Liver (tissue), 9 donors: ENCODE results near the gene RAB11FIP3. TPM values are rescaled to one million over a fixed set of nuclear protein-coding genes. Genes with fewer than 3 reads are reported as not detected.

ENCODE experiments used
- DNase-seq: peaks from one replicate; pipeline ENCODE4 v3.0.0-alpha.2; 2017; ENCODE audit warnings: low spot score
- H3K27ac ChIP-seq, 2 donors: one replicate each; pipeline ENCODE4 v1.7.0; 2013; ENCODE audit warnings: inconsistent platforms in 2 of 2, low read length in 2 of 2, control low read depth in 1 of 2, low read depth in 1 of 2, mild to moderate bottlenecking in 1 of 2
- H3K27me3 ChIP-seq, 4 donors: one replicate each; pipeline versions ENCODE4 v1.6.1 to v1.7.0; 2013; ENCODE audit warnings: low read length in 3 of 4, inconsistent platforms in 1 of 4, mild to moderate bottlenecking in 1 of 4, moderate library complexity in 1 of 4; ENCODE audit not compliant: control insufficient read depth in 4 of 4, insufficient read depth in 4 of 4
- H3K36me3 ChIP-seq, 4 donors: one replicate each; pipeline versions ENCODE4 v1.6.1 to v1.7.0; 2013; ENCODE audit warnings: low read length in 3 of 4, mild to moderate bottlenecking in 3 of 4, low read depth in 1 of 4, moderate library complexity in 1 of 4; ENCODE audit not compliant: control insufficient read depth in 4 of 4, insufficient read depth in 3 of 4
- H3K4me1 ChIP-seq, 4 donors: one replicate each; pipeline versions ENCODE4 v1.6.1 to v1.7.0; 2013; ENCODE audit warnings: low read length in 3 of 4, mild to moderate bottlenecking in 3 of 4, moderate library complexity in 1 of 4; ENCODE audit not compliant: control insufficient read depth in 4 of 4, insufficient read depth in 4 of 4
- H3K4me3 ChIP-seq, 3 donors: one replicate each; pipeline versions ENCODE4 v1.6.1 to v1.7.0; 2013; ENCODE audit warnings: low read length in 3 of 3, control low read depth in 1 of 3, low read depth in 1 of 3, mild to moderate bottlenecking in 1 of 3
- H3K9ac ChIP-seq, 2 donors: one replicate each; pipeline ENCODE4 v1.7.0; 2013; ENCODE audit warnings: low read length in 2 of 2, mild to moderate bottlenecking in 2 of 2, moderate library complexity in 2 of 2, control low read depth in 1 of 2, low read depth in 1 of 2
- H3K9me3 ChIP-seq, 4 donors: one replicate each; pipeline versions ENCODE4 v1.6.1 to v1.7.0; 2013; ENCODE audit warnings: low read length in 3 of 4; ENCODE audit not compliant: control insufficient read depth in 4 of 4
- CTCF ChIP-seq: fragments of 150-350 bp; IDR thresholded peaks from 2 replicates; pipeline ENCODE4 v1.5.1; 2017; ENCODE audit warnings: improper control_type of control experiment, low read depth, low read length; ENCODE audit not compliant: missing input control
- FOXA1 ChIP-seq: IDR thresholded peaks from 2 replicates; pipeline ENCODE4 v1.6.1; 2016; ENCODE audit warnings: antibody characterized with exemption
- FOXA2 ChIP-seq: IDR thresholded peaks from 2 replicates; pipeline ENCODE4 v1.6.1; 2016; ENCODE audit warnings: antibody characterized with exemption
- GABPA ChIP-seq, 2 donors: IDR thresholded peaks in 1 of 2; conservative IDR thresholded peaks in 1 of 2; 2 replicates each; pipeline ENCODE4 v1.6.1; 2016; ENCODE audit warnings: antibody characterized with exemption in 2 of 2, mild to moderate bottlenecking in 1 of 2, moderate library complexity in 1 of 2
- HNF4A ChIP-seq, 2 donors: conservative IDR thresholded peaks; 2 replicates each; pipeline ENCODE4 v1.6.1; 2016; ENCODE audit warnings: antibody characterized with exemption in 2 of 2, mild to moderate bottlenecking in 2 of 2
- HNF4G ChIP-seq: IDR thresholded peaks from 2 replicates; pipeline ENCODE4 v1.6.1; 2016; ENCODE audit warnings: antibody characterized with exemption
- JUND ChIP-seq, 2 donors: IDR thresholded peaks; 2 replicates each; pipeline ENCODE4 v1.6.1; 2016; ENCODE audit warnings: antibody characterized with exemption in 2 of 2
- MAX ChIP-seq: IDR thresholded peaks from 2 replicates; pipeline ENCODE4 v1.6.1; 2016; ENCODE audit warnings: antibody characterized with exemption
- NR2F2 ChIP-seq: IDR thresholded peaks from 2 replicates; pipeline ENCODE4 v1.6.1; 2016; ENCODE audit warnings: antibody characterized with exemption
- RAD21 ChIP-seq, 2 donors: IDR thresholded peaks; 2 replicates each; pipeline ENCODE4 v1.6.1; 2016; ENCODE audit warnings: antibody characterized with exemption in 2 of 2, mild to moderate bottlenecking in 2 of 2
- REST ChIP-seq: IDR thresholded peaks from 2 replicates; pipeline ENCODE4 v1.6.1; 2016; ENCODE audit warnings: antibody characterized with exemption, mild to moderate bottlenecking
- RXRA ChIP-seq, 2 donors: IDR thresholded peaks; 2 replicates each; pipeline ENCODE4 v1.6.1; 2017 to 2018; ENCODE audit warnings: antibody characterized with exemption in 2 of 2, mild to moderate bottlenecking in 1 of 2
- SP1 ChIP-seq: IDR thresholded peaks from 2 replicates; pipeline ENCODE4 v1.6.1; 2018; ENCODE audit warnings: antibody characterized with exemption, mild to moderate bottlenecking
- TAF1 ChIP-seq: conservative IDR thresholded peaks from 2 replicates; pipeline ENCODE4 v1.6.1; 2016; ENCODE audit warnings: antibody characterized with exemption, mild to moderate bottlenecking
- YY1 ChIP-seq: IDR thresholded peaks from 2 replicates; pipeline ENCODE4 v1.6.1; 2016; ENCODE audit warnings: antibody characterized with exemption, mild to moderate bottlenecking
- ZBTB33 ChIP-seq: IDR thresholded peaks from 2 replicates; pipeline ENCODE4 v1.6.1; 2016; ENCODE audit warnings: antibody characterized with exemption
- WGBS: extraction: QIAGEN DNeasy Blood & Tissue Kit; methylation state at CpG from one replicate; pipeline ENCODE4 v1.1.7; 2013; 5-methylcytosine and 5-hydroxymethylcytosine counted together
- polyA plus RNA-seq, 2 donors: library from polyadenylated mRNA; stranded (reverse) in 1 of 2; unstranded in 1 of 2; fragments of 200-250 nt in 1 of 2; fragments of >200 nt in 1 of 2; fragmentation: Nextera tagmentation in 1 of 2; extraction: Ambion mirVana in 1 of 2; gene quantifications; one replicate each; pipeline versions ENCODE4 v1.2.1 to v1.2.3, GENCODE V29; 2013 to 2015
- total RNA-seq, 2 donors: library from RNA; depleted of rRNA; stranded (reverse); fragments of >200 nt; gene quantifications; one replicate each; pipeline ENCODE4 v1.2.3, GENCODE V29; 2014
- donor health status: healthy.
- donor health status: healthy.
- donor health status: healthy.
- donor health status: healthy.
- donor health status: healthy.

Gene RAB11FIP3
- total and polyA plus RNA-seq, 4 donors: 3.5 to 29.4 (median 15.7) TPM

GRCh38 chr16:544517-544916 lies 119.1 kb downstream of the RAB11FIP3 start:
- H3K4me1 ChIP-seq: peaks cover 12 to 30% (median 23%) of the 10 kb centered on the region in 4 donors
- no peaks in the 10 kb centered on the region for H3K9me3 ChIP-seq
- WGBS: 96% methylated on average over 46 of the region's 46 CpGs
- DNase-seq: no peak
- H3K4me3 ChIP-seq: no peak overlapping the region
- peaks cover 0 to 9% (median 4%) of the 10 kb centered on the region in 4 donors for H3K36me3 ChIP-seq
- TF ChIP-seq FOXA1: no peak
- TF ChIP-seq YY1: no peak
- TF ChIP-seq CTCF: no peak
- no peak for TF ChIP-seq RXRA (IDR thresholded peaks at IDR 0.05)
- no peak for TF ChIP-seq RAD21 (IDR thresholded peaks at IDR 0.05)
- TF ChIP-seq FOXA2: no peak
- TF ChIP-seq TAF1: no peak
- no peak for TF ChIP-seq REST
- TF ChIP-seq HNF4G: no peak
- TF ChIP-seq ZBTB33: no peak
- TF ChIP-seq JUND (IDR thresholded peaks at IDR 0.05): no peak
- TF ChIP-seq NR2F2: no peak
- TF ChIP-seq MAX: no peak
- TF ChIP-seq GABPA (IDR thresholded peaks at IDR 0.05 in 1 of 2, conservative IDR thresholded peaks at IDR 0.05 in 1 of 2): no peak
- no peak for TF ChIP-seq SP1
- no peak for TF ChIP-seq HNF4A (conservative IDR thresholded peaks at IDR 0.05)
- H3K9ac ChIP-seq: no peak overlapping the region
- H3K27ac ChIP-seq: no peak overlapping the region
- H3K27me3 ChIP-seq: no peaks in the 10 kb centered on the region
